H1 (cell line): Measurements from ENCODE around the gene EVA1B. TPM values are rescaled to one million over a fixed set of nuclear protein-coding genes. Genes with fewer than 3 reads are reported as not detected.

Source experiments
- CTCF ChIA-PET: fragments of 300-600 bp; sonication (Branson Sonifier 250); formaldehyde crosslinking; loops from one replicate; lab custom pipeline; 2021; ENCODE audit not compliant: partially characterized antibody; lab: Charles Lee
- POLR2A ChIA-PET: fragments of 300-600 bp; sonication (Branson Sonifier 250); formaldehyde crosslinking; loops from one replicate; lab custom pipeline; 2021; ENCODE audit warnings: inconsistent platforms; ENCODE audit not compliant: partially characterized antibody; lab: Charles Lee
- DNase-seq, 2 experiments: peaks; one replicate each; pipeline versions ENCODE4 v3.0.0 to v3.0.0-alpha.2; 2010 to 2022; ENCODE audit warnings: low spot score in 2 of 2, low read depth in 1 of 2, mixed read lengths in 1 of 2
- FAIRE-seq: peaks from 2 replicates; lab custom pipeline; 2011; peaks lifted over from hg19 to GRCh38; lab: Jason Lieb, UNC
- H2AFZ ChIP-seq: 2 replicates; pipeline ENCODE4 v1.8.1; 2012; ENCODE audit warnings: low read length, inconsistent platforms
- H2AK5ac ChIP-seq: 2 replicates; pipeline ENCODE4 v1.6.1; 2013; ENCODE audit warnings: low read depth, low read length
- H2BK120ac ChIP-seq: replicated peaks from 2 replicates; pipeline ENCODE3; 2013; ENCODE audit warnings: low read depth, low read length, inconsistent platforms
- H2BK12ac ChIP-seq: 2 replicates; pipeline ENCODE4 v1.6.1; 2013; ENCODE audit warnings: low read depth, low read length
- H2BK15ac ChIP-seq: 2 replicates; pipeline ENCODE4 v1.6.1; 2013; ENCODE audit warnings: low read length
- H2BK20ac ChIP-seq: 2 replicates; pipeline ENCODE4 v1.6.1; 2013; ENCODE audit warnings: low read length
- H2BK5ac ChIP-seq: 2 replicates; pipeline ENCODE4 v1.6.1; 2013; ENCODE audit warnings: low read depth, low read length
- H3K14ac ChIP-seq: 2 replicates; pipeline ENCODE4 v1.6.1; 2013; ENCODE audit warnings: inconsistent platforms; ENCODE audit not compliant: insufficient read length
- H3K18ac ChIP-seq: 2 replicates; pipeline ENCODE4 v1.6.1; 2013; ENCODE audit warnings: low read length; ENCODE audit errors: extremely low read depth
- H3K23ac ChIP-seq: 2 replicates; pipeline ENCODE4 v1.6.1; 2013; ENCODE audit warnings: inconsistent platforms; ENCODE audit not compliant: insufficient read length
- H3K23me2 ChIP-seq: 2 replicates; pipeline ENCODE4 v1.6.1; 2013; ENCODE audit warnings: low read depth, low read length
- H3K27ac ChIP-seq: 2 replicates; pipeline ENCODE4 v1.6.1; 2011; ENCODE audit warnings: low read depth, low read length, inconsistent platforms
- H3K27me3 ChIP-seq, 4 experiments: replicated peaks in 1 of 4; 1 replicate in 1 of 4; 2 replicates in 3 of 4; pipeline versions ENCODE4 v1.6.1 to v1.8.1; 2011 to 2013; ENCODE audit warnings: low read length in 3 of 4, mild to moderate bottlenecking in 3 of 4, inconsistent platforms in 2 of 4, mixed read lengths in 2 of 4, moderate library complexity in 1 of 4; ENCODE audit not compliant: control insufficient read depth in 3 of 4, insufficient read depth in 3 of 4; ENCODE audit errors: extremely low read depth in 1 of 4
- H3K36me3 ChIP-seq, 4 experiments: 2 replicates each; pipeline versions ENCODE4 v1.6.1 to v1.8.1; 2011 to 2013; ENCODE audit warnings: mild to moderate bottlenecking in 4 of 4, low read length in 3 of 4, moderate library complexity in 2 of 4, control low read depth in 1 of 4, inconsistent platforms in 1 of 4; ENCODE audit not compliant: insufficient read depth in 4 of 4, control insufficient read depth in 2 of 4
- H3K4ac ChIP-seq: replicated peaks from 2 replicates; pipeline ENCODE3; 2013; ENCODE audit warnings: low read length, low read depth, mixed read lengths, inconsistent platforms; ENCODE audit not compliant: insufficient read length
- H3K4me1 ChIP-seq, 4 experiments: replicated peaks in 1 of 4; 1 replicate in 1 of 4; 2 replicates in 3 of 4; pipeline versions ENCODE4 v1.6.1 to v1.8.1; 2011 to 2013; ENCODE audit warnings: low read length in 3 of 4, inconsistent platforms in 2 of 4, mixed read lengths in 1 of 4; ENCODE audit not compliant: insufficient read depth in 4 of 4, control insufficient read depth in 3 of 4
- H3K4me2 ChIP-seq, 2 experiments: 2 replicates each; pipeline versions ENCODE4 v1.6.1 to v1.8.1; 2011 to 2013; ENCODE audit warnings: low read depth in 2 of 2, low read length in 2 of 2, control low read depth in 1 of 2, inconsistent platforms in 1 of 2, mild to moderate bottlenecking in 1 of 2; ENCODE audit not compliant: insufficient read depth in 1 of 2
- H3K4me3 ChIP-seq, 4 experiments: fragments of 200-600, 300-600 bp in 1 of 4; sonication (generic), shearing (Covaris generic), sonication (Bioruptor Twin) in 1 of 4; 2 replicates each; pipeline versions ENCODE4 v1.5.1 to v1.8.1; 2011 to 2016; ENCODE audit warnings: low read length in 4 of 4, low read depth in 3 of 4, control low read depth in 2 of 4, inconsistent platforms in 2 of 4, mild to moderate bottlenecking in 2 of 4, mixed read lengths in 1 of 4, moderate library complexity in 1 of 4; ENCODE audit not compliant: insufficient read depth in 2 of 4; ENCODE audit errors: extremely low read depth in 1 of 4
- H3K56ac ChIP-seq: replicated peaks from 2 replicates; pipeline ENCODE3; 2013; ENCODE audit warnings: low read depth, mild to moderate bottlenecking, mixed read lengths, low read length, inconsistent platforms; ENCODE audit not compliant: insufficient read length
- H3K79me1 ChIP-seq: 2 replicates; pipeline ENCODE4 v1.6.1; 2013; ENCODE audit warnings: low read depth, low read length, control low read depth
- H3K79me2 ChIP-seq, 2 experiments: 2 replicates each; pipeline versions ENCODE4 v1.6.1 to v1.8.1; 2012 to 2013; ENCODE audit warnings: low read length in 2 of 2, mild to moderate bottlenecking in 2 of 2, inconsistent platforms in 1 of 2; ENCODE audit not compliant: insufficient read depth in 2 of 2, control insufficient read depth in 1 of 2
- H3K9ac ChIP-seq, 4 experiments: replicated peaks in 1 of 4; 1 replicate in 1 of 4; 2 replicates in 3 of 4; pipeline versions ENCODE4 v1.6.1 to v1.8.1; 2011 to 2013; ENCODE audit warnings: low read depth in 3 of 4, low read length in 3 of 4, control low read depth in 2 of 4, mild to moderate bottlenecking in 2 of 4, moderate library complexity in 2 of 4, inconsistent platforms in 1 of 4; ENCODE audit errors: extremely low read depth in 1 of 4
- H3K9me3 ChIP-seq, 2 experiments: 2 replicates each; pipeline versions ENCODE4 v1.6.1 to v1.8.1; 2012 to 2013; ENCODE audit warnings: mild to moderate bottlenecking in 2 of 2, moderate library complexity in 2 of 2, control low read depth in 1 of 2, inconsistent platforms in 1 of 2, low read depth in 1 of 2, low read length in 1 of 2, mixed read lengths in 1 of 2; ENCODE audit not compliant: insufficient read depth in 2 of 2
- H4K20me1 ChIP-seq, 2 experiments: replicated peaks in 1 of 2; 2 replicates each; pipeline versions ENCODE3 to v1.8.1; 2011 to 2013; ENCODE audit warnings: inconsistent platforms in 2 of 2, low read length in 2 of 2, mild to moderate bottlenecking in 1 of 2; ENCODE audit not compliant: insufficient read depth in 2 of 2, control insufficient read depth in 1 of 2
- H4K5ac ChIP-seq: 2 replicates; pipeline ENCODE4 v1.6.1; 2013; ENCODE audit warnings: low read length, low read depth, mixed read lengths, inconsistent platforms; ENCODE audit not compliant: insufficient read length
- H4K8ac ChIP-seq: 2 replicates; pipeline ENCODE4 v1.8.0; 2013; ENCODE audit warnings: mild to moderate bottlenecking, moderate library complexity, low read length, inconsistent platforms; ENCODE audit not compliant: insufficient read depth; ENCODE audit errors: extremely low read depth
- H4K91ac ChIP-seq: replicated peaks from 2 replicates; pipeline ENCODE3; 2013; ENCODE audit warnings: low read length, mixed read lengths, inconsistent platforms; ENCODE audit not compliant: insufficient read length
- ATF3 ChIP-seq: IDR thresholded peaks from 2 replicates; pipeline ENCODE4 v1.6.1; 2011; ENCODE audit warnings: low read depth, mild to moderate bottlenecking, low read length; ENCODE audit not compliant: insufficient read depth
- CBX5 ChIP-seq: fragments of 300-800, 300-1000 bp; sonication (generic); IDR thresholded peaks from 2 replicates; pipeline ENCODE4 v1.7.1; 2016; ENCODE audit warnings: antibody characterized with exemption, low read length, low read depth
- EGR1 ChIP-seq: IDR thresholded peaks from 2 replicates; pipeline ENCODE4 v1.6.1; 2011; ENCODE audit warnings: low read depth, low read length, borderline replicate concordance
- EZH2 ChIP-seq: fragments of 200-600 bp; sonication (generic); IDR thresholded peaks from 2 replicates; pipeline ENCODE4 v1.7.1; 2012; ENCODE audit warnings: low read depth, mild to moderate bottlenecking, moderate library complexity, low read length, inconsistent platforms; ENCODE audit not compliant: severe bottlenecking
- FOSL1 ChIP-seq: IDR thresholded peaks from 2 replicates; pipeline ENCODE4 v1.6.1; 2011; ENCODE audit warnings: mild to moderate bottlenecking, low read depth, low read length, moderate library complexity; ENCODE audit not compliant: insufficient read depth
- JUN ChIP-seq: IDR thresholded peaks from 2 replicates; pipeline ENCODE4 v1.6.1; 2011; ENCODE audit warnings: low read depth, mild to moderate bottlenecking, improper control_type of control experiment, low read length
- KDM5A ChIP-seq: fragments of 200-600 bp; IDR thresholded peaks from 2 replicates; pipeline ENCODE4 v1.7.1; 2012; ENCODE audit warnings: mild to moderate bottlenecking, low read length, inconsistent platforms, mixed read lengths
- MAX ChIP-seq: IDR thresholded peaks from 2 replicates; pipeline ENCODE4 v1.6.1; 2012; ENCODE audit warnings: inconsistent platforms
- POLR2A ChIP-seq, 2 experiments: IDR thresholded peaks; 1 replicate in 1 of 2; 2 replicates in 1 of 2; pipeline ENCODE4 v1.6.1; 2011; ENCODE audit warnings: low read depth in 2 of 2, low read length in 2 of 2, mild to moderate bottlenecking in 2 of 2; ENCODE audit errors: control extremely low read depth in 1 of 2
- SRF ChIP-seq: IDR thresholded peaks from 2 replicates; pipeline ENCODE4 v1.6.1; 2011; ENCODE audit warnings: mild to moderate bottlenecking, low read depth, low read length, moderate library complexity
- TAF1 ChIP-seq: IDR thresholded peaks from 2 replicates; pipeline ENCODE4 v1.6.1; 2011; ENCODE audit warnings: mild to moderate bottlenecking, low read depth, low read length
- TEAD4 ChIP-seq: IDR thresholded peaks from 2 replicates; pipeline ENCODE4 v1.6.1; 2012; ENCODE audit warnings: low read depth, low read length, inconsistent platforms, mixed read lengths
- ZNF274 ChIP-seq: IDR thresholded peaks from 2 replicates; pipeline ENCODE4 v1.7.0; 2012; ENCODE audit warnings: low read length, borderline replicate concordance; ENCODE audit errors: extremely low read depth
- WGBS, 2 experiments: shearing (Covaris generic) in 1 of 2; methylation state at CpG; one replicate each; pipeline versions ENCODE4 v1.1.6 to v1.1.7; 2013 to 2015; ENCODE audit warnings: low lambda C conversion rate in 2 of 2, mixed read lengths in 2 of 2, inconsistent platforms in 1 of 2, low coverage in 1 of 2, missing lambda C conversion rate in 1 of 2; ENCODE audit not compliant: insufficient replicate concordance in 2 of 2, insufficient coverage in 1 of 2, insufficient read length in 1 of 2; ENCODE audit errors: extremely low coverage in 1 of 2, missing lambda C conversion rate in 1 of 2; 5-methylcytosine and 5-hydroxymethylcytosine counted together
- polyA plus RNA-seq, 7 experiments: library from polyadenylated mRNA; depleted of rRNA in 3 of 7; stranded (reverse) in 5 of 7; unstranded in 2 of 7; fragments of >200 nt in 5 of 7; fragments of 200-250 nt in 2 of 7; gene quantifications; 1 replicate in 5 of 7; 2 replicates in 1 of 7; 4 replicates in 1 of 7; pipeline versions ENCODE4 v1.2.1 to v1.2.3, GENCODE V29; 2011 to 2013; ENCODE audit warnings: missing spikeins in 2 of 7, mixed read lengths in 2 of 7
- total RNA-seq: library from RNA; stranded (reverse); fragmentation: NEBNext Ultra II Directional; extraction: Animal tissue kit (Norgen Biotek cat#: 25700); gene quantifications from 2 replicates; pipeline ENCODE4 v1.2.1, GENCODE V29; 2021

Gene EVA1B
- total and polyA plus RNA-seq, 2 of the 8 experiments (the other 6 are each of a cell fraction or from before 2014, with no cell fraction given), result 10.0 to 19.9 TPM

GRCh38 chr1:36337830-36338229 is 14.4 kb upstream of the EVA1B start:
- no peak overlapping the region for H2BK120ac ChIP-seq
- H3K27me3 ChIP-seq, result no peaks in the 10 kb centered on the region; a peak in 3 of 7 replicates
- no peak overlapping the region for H3K18ac ChIP-seq
- H3K79me2 ChIP-seq, result no peaks in the 10 kb centered on the region
- no peak overlapping the region for H3K4ac ChIP-seq
- no peak overlapping the region for H4K91ac ChIP-seq
- no peak overlapping the region for H3K9ac ChIP-seq
- 92% methylated on average over 6 of the region's 6 CpGs; no CpG with 5 or more reads in 1 of the 2 experiments for WGBS, 2 experiments
- H2BK15ac ChIP-seq, result no peak overlapping the region
- H3K56ac ChIP-seq, result no peak overlapping the region
- peaks cover 0 to 3% of the 10 kb centered on the region in 2 experiments for H4K20me1 ChIP-seq
- no peak overlapping the region for H3K23ac ChIP-seq
- no peak overlapping the region for H4K5ac ChIP-seq
- H2AK5ac ChIP-seq, result no peak overlapping the region
- POLR2A ChIA-PET, result interaction anchor here (0.8 to 4.3 kb wide), 3 partner anchors 12 to 16 kb away, joined by 3 to 23 read pairs (median 19); partner anchors contain the start of gene EVA1B
- DNase-seq (no peak), FAIRE-seq (no peak)
- CTCF ChIA-PET, result interaction anchor here (10.0 kb wide), 1 partner anchor 17 kb away, joined by 150 read pairs; no protein-coding TSS in a partner anchor
- no peak overlapping the region for H3K4me3 ChIP-seq
- no peak overlapping the region for H3K27ac ChIP-seq
- H2BK5ac ChIP-seq, result no peak overlapping the region; the same call in 1 of the 2 replicates
- H3K9me3 ChIP-seq, result no peaks in the 10 kb centered on the region
- H2BK12ac ChIP-seq, result no peak overlapping the region; the same call in 1 of the 2 replicates
- H2AFZ ChIP-seq, result no peak overlapping the region
- TF ChIP-seq SRF (no peak), ATF3 (no peak), ZNF274 (no peak), FOSL1 (no peak), KDM5A (no peak), CBX5 (no peak), EGR1 (no peak), JUN (no peak), EZH2 (no peak), POLR2A (IDR thresholded peaks at IDR 0.05; ENCODE audit: control extremely low read depth in 1 of 2, low read depth in 2 of 2, low read length in 2 of 2) (no peak), TEAD4 (no peak), MAX (no peak), TAF1 (no peak)
- no peaks in the 10 kb centered on the region for H3K23me2 ChIP-seq
- H2BK20ac ChIP-seq, result no peak overlapping the region
- peaks cover 0 to 3% (median 1%) of the 10 kb centered on the region in 4 experiments; a peak in 2 of 8 replicates for H3K36me3 ChIP-seq
- no peak overlapping the region for H3K4me2 ChIP-seq
- H4K8ac ChIP-seq, result no peak overlapping the region
- no peaks in the 10 kb centered on the region; a peak in 1 of 7 replicates for H3K4me1 ChIP-seq
- H3K79me1 ChIP-seq, result no peaks in the 10 kb centered on the region
- H3K14ac ChIP-seq, result no peak overlapping the region
